Stimulated activated CD8-positive, alpha-beta memory T cell treated with anti-CD3 and anti-CD28 coated beads, Interleukin-7, amount 100 ng/mL, for 24 hours (primary cell): ENCODE results near the gene FAM228B.
A peak's percentile ranks its signal among the peaks of the same experiment; 100 is the strongest.
"Not testable (repeated sequence)": the region's sequence is repeated elsewhere in the genome, so short reads cannot be mapped to it uniquely, and the experiment has no call there.

Experiments used
- DNase-seq: peaks from one replicate; pipeline ENCODE4 v3.0.0-alpha.2; 2020; ENCODE audit warnings: low read depth

FAM228B gene

GRCh38 chr2:24159708-24160107 is 36.4 kb downstream of the FAM228B start:
- no peak for DNase-seq

DNA sequence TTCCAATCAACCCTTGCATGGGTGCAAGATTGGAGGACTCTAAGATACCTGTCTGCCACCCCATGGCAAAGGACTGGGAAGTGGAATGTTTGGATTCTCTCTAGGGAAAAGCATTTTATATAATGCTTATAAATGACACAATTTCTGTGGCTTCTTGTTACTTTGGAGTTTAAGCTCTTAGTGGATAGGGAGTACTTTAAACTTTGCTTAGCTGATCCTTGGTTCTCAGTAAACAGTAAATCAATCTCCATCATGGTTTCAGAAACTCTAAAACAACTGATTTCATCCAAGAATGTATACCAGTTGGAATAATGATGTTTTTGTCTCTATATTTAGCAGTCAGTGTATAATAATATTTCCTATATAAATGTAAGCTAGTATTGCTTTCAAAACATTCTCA is 37.5 kb downstream of the FAM228B start:
- DNase-seq = no peak

DNA sequence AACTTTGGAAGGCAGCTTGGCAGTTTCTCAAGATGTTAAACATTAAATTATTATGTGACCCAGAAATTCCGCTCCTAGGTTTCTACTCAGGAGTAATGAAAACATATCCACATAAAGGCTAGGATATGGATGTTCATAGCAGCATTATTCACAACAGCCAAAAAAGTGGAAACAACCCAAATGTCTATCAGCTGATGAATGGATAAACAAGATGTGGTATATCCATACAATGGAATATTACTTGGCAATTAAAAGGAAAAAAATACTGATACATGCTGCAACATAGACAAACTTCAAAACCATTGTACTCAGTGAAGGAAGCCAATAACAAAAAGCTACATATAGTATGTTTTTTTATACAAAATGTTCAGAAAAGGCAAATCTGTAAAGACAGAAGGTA is 39.2 kb downstream of the FAM228B start:
- no peak for DNase-seq

GRCh38 chr2:24163186-24163585 is 39.9 kb downstream of the FAM228B start:
- DNase-seq = no peak

DNA sequence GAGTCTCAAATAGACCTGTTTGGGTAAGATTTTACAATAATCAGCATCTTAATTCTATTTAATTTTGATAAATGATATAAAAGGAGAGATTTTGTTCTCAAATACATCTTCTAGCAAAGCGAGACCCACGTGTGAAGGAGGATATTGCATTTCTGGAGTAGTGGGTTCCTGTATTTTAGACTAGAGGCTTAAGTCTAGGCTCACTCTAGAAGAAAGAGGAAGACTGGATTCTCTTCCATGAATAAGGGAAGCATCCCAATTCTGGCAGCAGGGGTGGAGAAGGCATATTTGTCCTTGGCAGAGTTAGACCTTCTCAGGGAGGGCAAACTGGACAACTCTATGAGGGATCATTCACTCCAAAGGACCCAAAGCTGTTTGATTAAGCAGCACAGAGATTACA is 40.3 kb downstream of the FAM228B start:
- no peak for DNase-seq

DNA sequence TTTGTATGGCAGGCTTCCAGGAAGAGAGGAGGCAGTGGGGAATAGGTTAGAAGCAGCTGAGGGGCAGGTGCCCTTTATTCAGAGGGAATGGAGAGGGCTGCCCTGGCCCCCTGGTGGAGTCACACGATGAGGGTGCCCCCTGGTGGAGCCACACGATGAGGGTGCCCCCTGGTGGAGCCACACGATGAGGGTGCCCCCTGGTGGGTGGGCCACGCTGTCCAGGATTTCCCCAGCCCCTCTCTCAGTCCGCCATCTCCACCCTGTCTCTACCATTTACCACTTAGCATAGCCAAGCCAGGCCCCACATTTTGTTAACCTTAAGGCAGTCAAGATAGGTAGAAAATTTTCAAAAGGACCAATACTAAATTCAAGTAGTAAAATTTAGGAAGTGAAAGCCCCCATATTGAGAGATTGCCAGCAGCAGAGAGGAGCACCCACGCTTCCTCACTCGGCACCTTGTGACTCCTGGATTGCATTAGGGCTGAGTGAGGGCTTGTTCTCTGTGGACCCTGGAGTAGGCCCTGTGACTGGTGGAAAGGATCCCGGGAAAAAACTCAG is 41.2 kb downstream of the FAM228B start:
- DNase-seq = peak; percentile 12

GRCh38 chr2:24169023-24169422 is 45.8 kb downstream of the FAM228B start:
- DNase-seq = no peak

- DNase-seq = no peak
These were observed 51.6 kb downstream of the FAM228B start, which contains the start of gene FAM228A for GRCh38 chr2:24174851-24175277. TSS of gene FAM228A (plus strand) at chr2:24175053. CDS start at chr2:24175481, 428 bp downstream.

GRCh38 chr2:24175631-24176187 is 52.4 kb downstream of the FAM228B start:
- DNase-seq = no peak

- no peak for DNase-seq
These were observed 53.1 kb downstream of the FAM228B start for GRCh38 chr2:24176326-24176725.

DNA sequence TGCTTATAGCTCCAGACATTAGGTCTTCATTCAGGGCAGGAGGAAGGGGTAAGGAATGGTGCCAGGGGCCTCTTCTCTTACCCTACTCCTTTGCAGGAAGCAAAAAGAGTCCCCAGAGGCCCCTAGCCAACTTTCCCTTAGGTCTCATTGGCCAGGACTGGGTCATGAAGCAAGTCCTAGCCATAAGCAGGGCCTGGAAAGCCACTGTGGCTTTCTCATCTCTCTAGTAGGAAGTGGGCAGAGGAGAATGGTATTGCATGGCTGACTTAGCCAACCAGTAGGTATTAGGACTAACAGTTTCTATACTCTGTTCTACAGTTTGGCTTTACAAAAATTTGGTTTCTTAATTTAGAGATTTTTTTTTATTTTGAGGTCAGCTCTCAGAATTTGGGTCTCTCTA is 56.4 kb downstream of the FAM228B start:
- DNase-seq = no peak

- DNase-seq = no peak
These were observed 58.6 kb downstream of the FAM228B start for GRCh38 chr2:24181849-24182248.

GRCh38 chr2:24182507-24182906 is 59.2 kb downstream of the FAM228B start:
- DNase-seq = no peak

DNA sequence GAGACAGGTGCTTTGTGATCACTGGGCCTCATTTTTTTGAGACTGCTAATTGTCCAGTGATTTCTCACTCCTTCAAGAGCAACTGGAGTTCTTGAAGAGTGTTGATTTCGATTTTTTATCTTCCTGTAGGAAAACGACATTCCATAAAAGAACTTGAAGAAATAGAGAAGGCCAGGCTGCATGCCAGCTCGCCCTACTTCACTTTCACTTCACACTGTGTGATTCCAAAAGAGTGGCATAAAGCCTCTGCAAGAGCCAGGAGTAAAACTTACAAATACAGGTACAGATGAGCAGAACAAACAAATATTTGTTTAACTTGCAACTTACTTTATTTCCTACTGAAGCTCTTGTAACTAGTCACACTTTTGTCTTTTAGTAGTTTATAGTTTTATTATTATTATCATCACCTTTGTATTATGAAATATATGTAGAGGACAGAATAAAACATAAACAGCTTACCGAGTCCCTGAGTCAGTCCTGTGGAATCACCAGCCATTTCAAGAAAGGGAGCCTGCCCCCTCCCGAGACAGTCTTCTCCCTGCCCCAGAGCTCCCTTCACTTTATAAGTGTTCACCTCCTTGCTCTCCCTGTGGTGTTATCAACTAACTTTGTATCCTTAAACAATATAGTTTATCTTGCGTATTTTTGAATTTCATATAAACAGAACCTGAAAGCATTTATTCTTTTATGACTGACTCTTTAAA is 60.2 kb downstream of the FAM228B start:
- DNase-seq = no peak

- no peak for DNase-seq
These were observed 66.3 kb downstream of the FAM228B start for GRCh38 chr2:24189551-24189950.

DNA sequence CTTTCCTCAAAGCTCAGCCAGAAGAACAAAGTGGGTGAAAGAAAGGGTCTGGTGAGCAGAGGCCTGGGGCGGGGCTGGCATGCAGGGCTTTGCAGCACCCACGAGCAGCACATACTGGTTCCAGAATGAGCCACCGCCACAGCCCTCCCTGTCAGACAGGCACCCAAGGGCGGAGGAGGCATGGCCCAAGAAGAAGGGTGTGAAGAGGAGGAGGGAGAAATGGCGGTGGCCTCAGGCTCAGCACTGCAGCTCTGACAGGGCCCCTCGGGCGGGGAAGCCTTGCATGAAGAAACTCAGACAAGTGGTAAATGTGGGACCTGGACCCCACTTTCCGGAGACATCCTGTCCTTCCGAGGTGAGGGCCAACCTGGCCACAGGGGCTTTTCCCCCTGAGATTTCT is 67.2 kb downstream of the FAM228B start:
- no peak for DNase-seq

GRCh38 chr2:24191156-24191555 is 67.9 kb downstream of the FAM228B start:
- DNase-seq = no peak

- DNase-seq = no peak
These were observed 68.6 kb downstream of the FAM228B start for GRCh38 chr2:24191848-24192247.

GRCh38 chr2:24197213-24197612 is 73.9 kb downstream of the FAM228B start:
- not testable (repeated sequence) for DNase-seq

DNA sequence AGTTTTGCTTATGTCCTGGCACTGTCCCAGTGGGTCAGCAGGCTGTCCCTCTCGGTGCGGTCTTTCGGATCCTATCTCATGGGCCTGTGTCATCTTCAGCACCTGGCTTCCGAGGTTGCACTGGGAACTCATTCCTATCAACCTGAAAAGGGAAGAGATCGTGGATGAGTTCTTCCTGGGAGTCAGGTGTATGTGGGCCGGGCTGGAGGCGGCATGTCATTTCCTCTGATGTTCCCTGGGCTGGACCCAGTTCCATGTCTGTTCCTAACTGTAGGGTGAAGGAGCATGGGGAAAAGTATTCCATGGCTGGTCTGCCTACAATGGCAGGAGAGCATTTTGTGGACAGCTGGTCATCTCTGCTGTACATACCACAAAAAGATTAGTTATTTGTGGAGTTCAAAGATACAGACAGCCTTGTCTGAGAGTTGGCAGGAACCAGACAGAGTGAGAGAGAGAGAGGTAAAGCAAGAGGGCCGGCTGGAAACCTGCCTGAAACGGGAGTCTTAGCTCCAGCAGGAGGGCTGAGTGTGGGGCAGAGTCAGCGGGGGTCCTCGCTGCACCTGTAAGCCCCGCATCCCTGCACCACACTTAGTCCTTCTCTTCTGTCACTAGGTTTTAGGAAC is 76.8 kb downstream of the FAM228B start:
- DNase-seq = no peak

DNA sequence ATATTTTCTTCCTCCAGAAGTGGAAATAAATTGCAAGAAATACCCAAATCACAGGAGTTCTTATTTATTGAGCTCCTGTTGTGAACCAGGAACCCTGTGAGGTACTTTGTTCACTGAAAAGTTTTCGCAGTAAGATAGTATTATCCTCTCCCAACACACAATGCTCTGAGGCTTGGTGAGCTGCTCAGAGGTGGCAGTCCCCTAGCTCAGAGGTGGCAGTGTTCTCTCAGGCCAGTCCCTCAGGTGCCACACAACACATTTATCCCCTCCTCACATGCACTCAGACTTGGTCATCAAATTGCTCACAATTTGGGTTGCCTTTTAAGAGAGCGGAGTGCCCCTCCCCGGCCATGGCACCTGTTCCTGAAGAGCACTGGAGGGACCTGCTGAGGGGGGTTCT is 77.5 kb downstream of the FAM228B start:
- no peak for DNase-seq

DNA sequence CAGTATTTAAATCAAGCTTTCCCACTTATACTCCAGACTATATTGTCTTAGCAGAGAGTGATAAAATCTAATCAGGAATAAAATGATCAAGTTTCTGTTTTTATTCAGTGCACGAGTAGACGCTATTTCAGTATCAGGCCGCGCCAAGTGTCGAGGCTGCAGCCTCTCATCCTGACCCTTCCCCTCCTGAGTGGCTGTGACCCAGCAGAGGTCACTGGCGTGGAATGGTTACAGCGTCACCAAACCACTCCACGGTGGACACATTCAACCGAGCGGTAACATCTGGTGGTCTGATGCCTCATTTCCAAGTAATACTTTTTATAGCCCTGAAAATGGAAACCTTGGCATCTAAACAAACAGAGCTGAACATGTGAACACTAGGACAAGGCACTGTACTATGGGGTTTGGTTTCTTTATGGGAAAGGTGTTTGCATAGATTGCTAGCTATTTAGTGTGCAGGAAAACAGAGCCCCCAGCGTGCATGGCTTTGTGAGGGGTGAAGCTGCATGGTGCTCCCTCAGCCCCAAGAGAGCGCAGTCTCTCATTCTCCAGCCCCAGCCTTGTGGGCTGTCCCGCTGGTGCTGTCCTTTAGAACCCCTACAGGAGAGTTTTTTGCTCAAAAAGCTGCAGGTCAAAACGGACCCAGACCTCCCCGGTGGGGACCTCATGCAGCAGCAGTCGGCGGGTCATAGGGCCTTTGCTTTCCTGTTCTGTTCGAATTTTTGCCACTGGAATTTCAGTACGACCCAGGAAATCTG is 79.9 kb downstream of the FAM228B start:
- no peak for DNase-seq

DNA sequence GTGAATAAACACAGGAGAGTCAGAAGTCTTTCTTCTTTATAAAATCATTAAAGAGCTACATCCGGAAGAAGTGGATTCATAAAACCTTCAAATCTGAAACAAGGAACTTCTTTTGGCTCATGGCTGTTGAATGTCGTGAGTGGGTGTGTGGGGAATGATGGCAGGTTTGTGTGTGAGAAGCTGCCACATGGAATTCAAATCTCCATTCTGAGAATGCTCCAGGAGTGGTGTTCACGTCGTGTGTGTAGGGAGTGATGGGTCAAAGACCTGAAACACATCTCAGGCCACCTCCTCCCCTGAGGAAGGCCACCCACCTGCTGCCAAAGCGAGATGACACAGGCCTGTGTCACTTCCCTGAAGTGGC is 80.5 kb downstream of the FAM228B start:
- no peak for DNase-seq
